RCC 7860 (cell line): ENCODE results near the gene GOLGA8K.
"Not testable (repeated sequence)": the region's sequence is repeated elsewhere in the genome, so short reads cannot be mapped to it uniquely, and the experiment has no call there.

Source experiments
- DNase-seq: peaks from one replicate; pipeline ENCODE4 v3.0.0-alpha.2; 2015; ENCODE audit warnings: low spot score
- FAIRE-seq: peaks from 2 replicates; lab custom pipeline; 2012; peaks lifted over from hg19 to GRCh38; lab: Jason Lieb, UNC

The GOLGA8K gene

DNA sequence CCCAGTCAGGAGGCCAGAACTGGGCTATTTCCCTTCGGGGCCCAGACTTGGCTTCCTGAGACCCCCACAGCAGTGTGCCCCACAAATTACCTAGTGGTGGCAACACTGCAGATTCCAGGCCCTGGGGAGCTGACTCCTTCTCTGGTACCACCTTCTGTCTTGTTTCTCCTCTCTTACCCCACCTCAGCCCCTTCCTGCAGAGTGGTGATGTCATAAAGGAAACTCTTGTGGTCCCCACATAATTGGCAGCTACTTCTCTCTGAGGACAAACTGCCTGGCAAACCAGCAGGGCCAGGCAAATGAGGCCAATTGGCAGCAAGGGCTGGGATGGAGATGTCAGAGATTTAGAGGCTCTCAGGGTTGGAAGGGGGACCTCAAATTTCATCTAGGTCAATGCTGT, 44.6 kb downstream of the GOLGA8K start:
- FAIRE-seq, DNase-seq: not testable (repeated sequence)

DNA sequence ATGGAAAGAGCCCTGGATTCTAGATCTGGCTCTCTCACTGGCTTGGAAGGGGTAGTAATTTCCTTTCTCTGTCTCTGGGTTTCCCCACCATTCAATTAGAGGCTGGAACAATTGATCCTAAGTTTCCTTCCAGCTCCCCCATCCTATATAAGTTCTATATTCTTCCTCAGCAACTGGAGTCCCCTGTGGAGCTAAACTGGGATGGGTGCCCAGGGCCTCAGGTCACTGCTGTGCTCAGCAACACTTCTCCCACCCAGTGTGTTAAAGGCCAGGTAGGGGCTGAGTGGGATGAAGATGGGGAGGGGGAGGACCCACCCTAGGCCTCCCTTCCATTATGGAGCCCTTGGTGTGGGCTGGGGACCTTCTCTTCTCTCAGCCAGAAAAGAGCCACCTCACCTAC, 46.2 kb downstream of the GOLGA8K start:
- not testable (repeated sequence) for FAIRE-seq

DNA sequence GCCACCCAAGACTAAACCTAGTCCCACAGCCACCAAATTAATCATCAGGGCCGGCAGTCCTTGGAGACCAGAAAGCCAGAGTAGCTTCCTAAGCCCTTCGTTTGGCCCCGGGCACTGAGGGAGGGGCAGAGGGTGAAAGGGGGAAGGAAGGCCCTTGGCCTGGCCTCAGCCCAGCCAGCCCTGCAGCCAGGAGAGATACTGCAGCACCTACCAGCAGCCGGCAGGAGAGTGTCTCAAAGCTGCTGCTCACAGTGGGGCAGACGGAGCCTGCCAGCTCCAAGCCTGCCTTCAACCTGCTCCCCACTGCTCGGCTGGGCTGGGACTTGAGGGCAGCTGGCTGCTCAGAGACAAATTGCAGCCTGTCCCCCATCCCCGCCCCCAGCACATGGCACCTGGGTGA, 50.3 kb downstream of the GOLGA8K start:
- not testable (repeated sequence) for FAIRE-seq, DNase-seq

More for the DNA sequence above, 46.2 kb downstream of the GOLGA8K start:
- not testable (repeated sequence) for DNase-seq

DNA sequence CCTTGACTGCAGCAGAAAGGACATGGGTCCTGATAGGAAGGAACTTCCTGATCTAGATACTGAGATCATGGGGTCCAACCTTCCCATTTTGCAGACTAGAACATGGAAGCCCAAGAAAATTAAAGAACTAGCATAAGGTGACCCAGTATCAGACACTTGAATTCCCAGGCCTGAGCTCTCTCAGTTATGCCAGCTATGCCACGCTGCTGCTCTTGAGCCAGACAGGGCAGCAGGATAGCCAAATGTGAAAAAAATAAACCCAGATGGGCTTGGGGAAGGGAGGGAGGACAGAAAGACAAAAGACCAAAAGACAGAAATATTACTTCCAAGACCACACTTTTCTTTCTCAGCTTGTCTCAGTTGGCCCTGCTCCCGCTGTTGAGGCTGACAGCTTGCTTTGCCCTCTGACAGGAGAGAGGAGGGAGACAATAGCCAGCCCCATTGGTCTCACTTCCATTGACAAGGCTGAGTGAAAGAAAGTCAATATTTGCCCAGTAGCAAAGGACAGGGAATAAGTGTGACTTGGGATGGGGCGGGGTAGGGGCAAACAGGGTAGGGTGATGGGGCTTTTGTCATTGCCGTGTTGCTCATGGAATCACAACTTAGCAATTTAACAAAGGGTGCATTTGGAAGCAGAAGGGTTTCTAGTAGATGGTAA, 52.4 kb downstream of the GOLGA8K start:
- DNase-seq, FAIRE-seq: not testable (repeated sequence)

DNA sequence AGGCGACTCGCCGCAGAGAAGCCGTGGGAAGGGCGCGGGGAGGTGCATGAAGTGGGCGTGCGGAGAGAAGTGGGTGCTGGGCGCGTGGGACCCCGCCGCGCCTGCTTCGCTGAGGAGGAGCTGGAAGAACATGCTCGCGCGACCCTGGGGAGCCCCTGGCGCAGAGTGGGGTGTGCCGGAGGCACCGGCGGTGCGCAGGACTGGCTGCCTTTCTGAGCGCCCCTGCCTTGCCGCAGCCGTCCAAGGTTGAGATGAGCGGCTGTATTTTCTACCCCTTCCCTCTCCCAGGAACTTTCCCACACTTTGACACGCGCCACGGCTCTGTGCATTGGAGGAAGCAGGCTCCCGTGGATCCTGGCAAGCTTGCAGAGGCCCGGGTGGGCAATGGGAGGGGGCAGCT, 56.1 kb downstream of the GOLGA8K start:
- not testable (repeated sequence) for DNase-seq, FAIRE-seq

DNA sequence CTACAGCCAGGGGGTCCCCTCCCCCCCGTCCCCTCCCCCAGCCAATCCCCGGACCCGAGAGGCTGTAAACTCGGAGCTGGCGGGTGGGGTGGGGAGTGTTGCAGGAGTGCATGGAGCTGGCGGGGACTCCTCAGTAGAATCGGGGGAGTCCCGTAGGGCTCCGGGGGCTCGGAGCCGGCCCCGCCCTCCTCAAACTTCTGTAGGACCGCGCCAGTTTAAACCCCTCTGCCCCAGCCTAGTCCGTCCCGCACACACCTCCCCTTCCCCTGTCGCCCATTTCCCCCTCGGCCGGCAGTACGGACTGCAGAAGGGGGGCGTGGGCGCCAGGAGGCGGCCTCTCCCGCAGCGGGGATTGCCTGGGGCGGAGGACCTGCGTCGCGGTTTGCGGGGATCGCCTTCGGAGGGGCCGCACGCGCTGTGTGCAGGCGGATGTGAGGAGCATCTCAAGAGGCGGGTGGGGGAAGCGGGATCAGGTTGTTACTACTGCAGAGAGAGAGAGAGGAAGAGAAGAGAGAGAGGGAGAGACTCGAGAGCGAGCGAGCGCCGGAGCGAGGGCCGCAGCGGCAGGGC, 57.0 kb downstream of the GOLGA8K start:
- not testable (repeated sequence) for FAIRE-seq, DNase-seq

DNA sequence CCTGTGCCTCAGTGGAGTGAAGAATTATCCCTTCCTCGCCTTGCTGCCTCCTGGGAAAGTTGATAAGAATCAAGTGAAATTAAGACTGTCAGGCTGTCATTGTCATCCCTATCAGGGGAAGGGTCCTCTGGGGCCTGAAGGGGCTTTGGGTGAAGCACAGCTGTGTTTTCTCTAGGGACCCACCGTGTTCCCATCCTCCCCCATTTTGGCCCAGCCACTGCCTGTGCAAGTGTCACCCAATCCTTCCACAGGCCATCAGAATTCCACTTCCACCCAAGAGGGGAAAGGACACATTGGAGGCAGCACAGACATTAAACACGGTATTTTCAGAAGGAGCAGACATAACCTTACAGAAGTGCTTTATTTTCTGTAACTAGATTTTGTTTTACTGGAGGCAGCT, 59.2 kb downstream of the GOLGA8K start:
- DNase-seq, FAIRE-seq: not testable (repeated sequence)
